Upper lobe of left lung (tissue), 4 donors: ENCODE data around the gene MXRA8.

Source experiments
- CTCF ChIP-seq, 6 experiments: fragments of 450-650 bp in 4 of 6; fragments of 200-600 bp in 2 of 6; sonication (generic) in 2 of 6; IDR thresholded peaks; one replicate each; pipeline ENCODE4 v1.5.1; 2016 to 2019; ENCODE audit warnings: antibody characterized with exemption in 6 of 6
- EP300 ChIP-seq, 4 donors: sonication (generic); formaldehyde crosslinking; IDR thresholded peaks; one replicate each; pipeline ENCODE4 v1.5.1; 2017; ENCODE audit warnings: antibody characterized with exemption in 4 of 4, control low read depth in 2 of 4
- POLR2A ChIP-seq, 4 donors: fragments of 450-650 bp; IDR thresholded peaks; one replicate each; pipeline ENCODE4 v1.5.1; 2016 to 2017; ENCODE audit warnings: antibody characterized with exemption in 4 of 4, mild to moderate bottlenecking in 2 of 4
- POLR2AphosphoS5 ChIP-seq, 2 donors: sonication (generic); formaldehyde crosslinking; IDR thresholded peaks; one replicate each; pipeline ENCODE4 v1.5.1; 2017; ENCODE audit warnings: antibody characterized with exemption in 2 of 2

DNA sequence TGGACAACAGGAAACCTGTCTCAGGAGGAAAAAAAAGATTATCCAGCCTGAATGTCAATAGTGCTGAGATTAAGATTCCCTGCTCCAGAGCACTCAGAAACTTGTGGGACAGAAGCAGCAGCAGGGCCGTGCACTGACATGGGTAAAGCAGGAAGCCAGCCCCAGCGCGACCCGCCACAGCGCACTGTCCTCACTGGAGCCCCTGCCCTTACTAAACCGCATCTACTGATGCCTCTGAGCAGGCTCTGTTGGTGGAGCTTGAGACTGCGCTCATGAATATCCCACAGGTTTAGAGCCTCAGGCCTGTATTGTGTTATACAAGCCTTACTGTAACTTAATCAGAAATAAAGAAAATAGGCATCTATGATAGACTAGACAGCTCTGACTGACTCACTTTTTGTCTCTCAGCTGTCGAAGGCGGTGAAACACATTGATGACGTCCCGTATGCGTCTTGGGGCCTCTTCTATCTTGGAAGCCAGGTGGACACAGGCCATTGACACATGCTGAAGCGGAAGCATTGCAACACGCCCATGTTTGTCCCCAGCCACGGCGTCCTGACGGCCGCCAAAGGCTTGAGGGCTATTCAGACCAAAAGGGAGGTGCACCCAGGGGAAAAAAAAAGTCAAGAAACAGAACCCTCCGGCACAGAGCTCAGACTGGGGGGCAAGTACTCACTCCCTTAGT is 39.6 kb upstream of the MXRA8 start:
- TF ChIP-seq POLR2AphosphoS5 (IDR thresholded peaks at IDR 0.05): no peak
- no peak for TF ChIP-seq CTCF (IDR thresholded peaks at IDR 0.05)
- TF ChIP-seq POLR2A (IDR thresholded peaks at IDR 0.05): no peak
- no peak for TF ChIP-seq EP300 (IDR thresholded peaks at IDR 0.05)
